Hepatocyte (in vitro differentiated cells): ENCODE measurements around the gene WDR37. TPM values are rescaled to one million over a fixed set of nuclear protein-coding genes. Genes with fewer than 3 reads are reported as not detected.

Source experiments
- DNase-seq: peaks from one replicate; pipeline ENCODE4 v3.0.0-alpha.2; 2016; ENCODE audit warnings: low spot score
- H2AFZ ChIP-seq: fragments of 200-600 bp; sonication (generic); 2 replicates; pipeline ENCODE4 v1.6.0; 2016; ENCODE audit warnings: antibody characterized with exemption, mild to moderate bottlenecking
- H3K27ac ChIP-seq: fragments of 200-600 bp; sonication (generic); 2 replicates; pipeline ENCODE4 v1.5.1; 2016; ENCODE audit warnings: mild to moderate bottlenecking
- H3K27me3 ChIP-seq: fragments of 200-600 bp; sonication (generic); 2 replicates; pipeline ENCODE4 v1.6.1; 2016
- H3K36me3 ChIP-seq: fragments of 200-600 bp; sonication (generic); replicated peaks from 2 replicates; pipeline ENCODE4 v1.5.1; 2016; ENCODE audit warnings: low read depth; ENCODE audit not compliant: insufficient read depth
- H3K4me1 ChIP-seq: fragments of 200-600 bp; sonication (generic); 2 replicates; pipeline ENCODE4 v1.5.1; 2016; ENCODE audit warnings: mild to moderate bottlenecking, moderate library complexity; ENCODE audit not compliant: insufficient read depth
- H3K4me2 ChIP-seq: fragments of 200-600 bp; sonication (generic); 2 replicates; pipeline ENCODE4 v1.6.0; 2016
- H3K4me3 ChIP-seq: fragments of 200-600 bp; sonication (generic); 2 replicates; pipeline ENCODE4 v1.5.1; 2016; ENCODE audit warnings: mild to moderate bottlenecking
- H3K79me2 ChIP-seq: fragments of 200-600 bp; sonication (generic); 2 replicates; pipeline ENCODE4 v1.6.0; 2017; ENCODE audit warnings: mild to moderate bottlenecking
- H3K9me2 ChIP-seq: fragments of 200-600 bp; sonication (generic); replicated peaks from 2 replicates; pipeline ENCODE4 v1.6.0; 2017; ENCODE audit warnings: mild to moderate bottlenecking; ENCODE audit not compliant: insufficient read depth
- H3K9me3 ChIP-seq: fragments of 200-600 bp; sonication (generic); 2 replicates; pipeline ENCODE4 v1.5.1; 2016; ENCODE audit warnings: low read depth, mild to moderate bottlenecking
- H4K20me1 ChIP-seq: fragments of 200-600 bp; sonication (generic); 2 replicates; pipeline ENCODE4 v1.6.0; 2016; ENCODE audit warnings: mild to moderate bottlenecking; ENCODE audit not compliant: insufficient read depth, poor library complexity, severe bottlenecking
- CTCF ChIP-seq: fragments of 200-600 bp; sonication (generic); IDR thresholded peaks from 2 replicates; pipeline ENCODE4 v1.5.1; 2016; ENCODE audit warnings: antibody characterized with exemption, mild to moderate bottlenecking; ENCODE audit not compliant: poor library complexity
- EZH2 ChIP-seq: fragments of 200-600 bp; sonication (generic); IDR thresholded peaks from 2 replicates; pipeline ENCODE4 v1.6.1; 2016; ENCODE audit warnings: antibody characterized with exemption, mild to moderate bottlenecking, borderline replicate concordance
- EZH2phosphoT487 ChIP-seq: fragments of 200-600 bp; sonication (generic); IDR thresholded peaks from one replicate; pipeline ENCODE4 v1.6.1; 2018; ENCODE audit warnings: antibody characterized with exemption, mild to moderate bottlenecking, low read depth, moderate library complexity; ENCODE audit not compliant: unreplicated experiment, severe bottlenecking
- WGBS: methylation state at CpG from one replicate; pipeline ENCODE4 v1.1.6; 2016; ENCODE audit warnings: low lambda C conversion rate; ENCODE audit errors: missing lambda C conversion rate; 5-methylcytosine and 5-hydroxymethylcytosine counted together
- polyA plus RNA-seq: library from polyadenylated mRNA; unstranded; fragments of >200 nt; fragmentation: Nextera tagmentation; extraction: Ambion mirVana; gene quantifications from 2 replicates; pipeline ENCODE4 v1.2.1, GENCODE V29; 2016
- total RNA-seq: library from RNA; depleted of rRNA; stranded (reverse); fragments of >200 nt; gene quantifications from 2 replicates; pipeline ENCODE4 v1.2.3, GENCODE V29; 2014

The WDR37 gene
- total and polyA plus RNA-seq, 2 experiments from 2014 or later = 8.6 to 12.3 TPM

DNA sequence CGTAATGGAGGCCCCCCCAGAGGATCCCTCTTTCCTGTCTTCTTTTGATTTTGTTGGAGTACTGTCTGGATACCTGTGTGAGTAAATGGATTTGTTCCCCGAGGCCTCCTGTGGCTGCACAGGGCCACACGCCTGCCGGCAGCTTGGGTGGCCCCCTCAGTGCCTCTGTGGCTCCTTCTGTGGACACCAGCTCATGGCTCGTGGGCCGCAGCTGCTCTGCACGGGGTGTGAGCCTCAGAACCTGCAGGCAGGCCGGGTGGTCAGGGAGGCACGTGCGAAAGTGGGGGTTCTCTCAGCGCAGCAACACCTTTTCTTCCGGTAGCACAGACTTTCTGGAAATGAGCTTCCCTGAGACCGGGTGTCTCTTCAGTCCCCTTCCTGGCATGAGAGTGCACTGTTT, 70.3 kb downstream of the WDR37 start:
- Histone ChIP-seq H4K20me1 (no peaks in the 10 kb centered on the region), H3K4me1 (no peaks in the 10 kb centered on the region), H3K4me3 (no peak overlapping the region), H3K27ac (no peak overlapping the region), H3K36me3 (no peaks in the 10 kb centered on the region), H3K4me2 (no peak overlapping the region), H3K79me2 (no peaks in the 10 kb centered on the region), H3K9me3 (no peaks in the 10 kb centered on the region), H2AFZ (no peak overlapping the region), H3K9me2 (no peaks in the 10 kb centered on the region), H3K27me3 (no peaks in the 10 kb centered on the region)
- WGBS = 96% methylated on average over 13 of the region's 13 CpGs
- no peak for DNase-seq
- TF ChIP-seq CTCF = no peak
- no peak for TF ChIP-seq EZH2
- no peak for TF ChIP-seq EZH2phosphoT487

DNA sequence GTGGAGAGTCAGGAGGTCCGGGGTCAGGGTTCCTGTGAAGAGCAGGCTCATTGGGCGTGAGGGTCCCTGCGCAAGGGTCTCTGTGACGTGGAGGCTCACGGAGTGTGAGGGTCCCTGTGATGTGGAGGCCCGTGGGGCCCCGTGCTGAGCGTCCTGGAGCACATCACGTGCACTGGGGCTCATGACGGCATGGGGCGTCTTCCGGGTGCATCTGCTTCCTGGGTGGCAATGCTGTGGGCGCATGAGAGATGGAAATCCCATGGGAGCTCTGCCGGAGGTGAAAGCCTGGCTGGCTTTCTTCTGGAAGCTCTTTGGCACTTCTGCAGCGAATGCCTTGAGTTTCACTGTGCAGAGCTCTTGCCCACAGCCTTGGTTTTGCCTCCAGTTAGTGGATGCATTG, 71.4 kb downstream of the WDR37 start:
- Histone ChIP-seq H3K36me3 (no peaks in the 10 kb centered on the region), H2AFZ (no peak overlapping the region), H3K9me2 (no peaks in the 10 kb centered on the region), H3K4me1 (no peaks in the 10 kb centered on the region), H3K4me2 (no peak overlapping the region), H3K4me3 (no peak overlapping the region), H4K20me1 (no peaks in the 10 kb centered on the region), H3K9me3 (no peaks in the 10 kb centered on the region), H3K79me2 (no peaks in the 10 kb centered on the region), H3K27me3 (no peaks in the 10 kb centered on the region), H3K27ac (no peak overlapping the region)
- no peak for DNase-seq
- no peak for TF ChIP-seq EZH2phosphoT487
- no peak for TF ChIP-seq EZH2
- no peak for TF ChIP-seq CTCF
- 96% methylated on average over 15 of the region's 15 CpGs for WGBS

DNA sequence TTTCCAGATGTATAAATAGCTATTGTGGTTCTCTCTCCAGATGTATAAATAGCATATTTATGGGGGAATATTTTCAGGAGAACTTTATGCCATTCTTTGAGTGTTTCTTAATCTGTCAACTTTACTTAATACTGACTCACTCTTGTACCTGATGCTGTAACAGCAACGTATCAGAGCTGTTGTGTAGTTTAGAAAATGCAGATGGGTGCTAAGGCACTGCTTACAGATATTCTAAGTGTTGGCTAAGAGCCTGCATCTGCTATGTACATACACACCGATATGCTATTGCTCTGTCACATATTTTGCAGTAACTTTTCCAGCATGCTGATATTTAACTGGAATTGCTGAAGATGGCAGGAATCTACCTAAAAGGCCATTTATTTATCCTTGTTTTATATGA, 71.9 kb downstream of the WDR37 start:
- Histone ChIP-seq H3K9me3 (no peaks in the 10 kb centered on the region), H3K9me2 (no peaks in the 10 kb centered on the region), H3K27me3 (no peaks in the 10 kb centered on the region), H4K20me1 (no peaks in the 10 kb centered on the region), H3K4me1 (no peaks in the 10 kb centered on the region), H3K79me2 (no peaks in the 10 kb centered on the region), H2AFZ (no peak overlapping the region), H3K4me2 (no peak overlapping the region), H3K4me3 (no peak overlapping the region), H3K27ac (no peak overlapping the region), H3K36me3 (no peaks in the 10 kb centered on the region)
- TF ChIP-seq CTCF (no peak), EZH2phosphoT487 (no peak), EZH2 (no peak)
- no peak for DNase-seq
- 94% methylated on average over 2 of the region's 2 CpGs for WGBS

DNA sequence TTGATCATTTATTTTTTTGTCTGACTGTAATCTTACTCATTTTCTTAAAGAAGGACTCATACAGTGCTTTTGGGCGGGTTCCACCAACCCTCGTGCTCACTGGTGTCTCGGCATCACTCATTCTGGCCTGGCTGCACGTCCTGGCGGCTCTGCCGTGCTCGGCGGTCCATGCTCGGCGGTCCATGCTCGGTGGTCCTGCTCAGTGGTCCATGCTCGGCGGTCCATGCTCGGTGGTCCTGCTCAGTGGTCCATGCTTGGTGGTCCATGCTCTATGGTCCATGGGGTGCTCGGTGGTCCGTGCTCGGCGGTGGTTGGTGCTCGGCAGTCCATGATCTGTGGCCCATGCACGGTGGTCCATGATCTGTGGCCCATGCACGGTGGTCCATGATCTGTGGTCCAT, 72.5 kb downstream of the WDR37 start:
- Histone ChIP-seq H3K4me3 (no peak overlapping the region), H3K4me2 (no peak overlapping the region), H3K4me1 (no peaks in the 10 kb centered on the region), H3K9me3 (no peaks in the 10 kb centered on the region), H4K20me1 (no peaks in the 10 kb centered on the region), H3K9me2 (no peaks in the 10 kb centered on the region), H3K36me3 (no peaks in the 10 kb centered on the region), H3K27me3 (no peaks in the 10 kb centered on the region), H3K27ac (no peak overlapping the region), H2AFZ (no peak overlapping the region), H3K79me2 (no peaks in the 10 kb centered on the region)
- DNase-seq = no peak
- TF ChIP-seq CTCF (no peak), EZH2phosphoT487 (no peak), EZH2 (no peak)
- 96% methylated on average over 21 of the region's 21 CpGs for WGBS
